HG03521 (cell line): ENCODE measurements around the gene SSBP4.

Experiments used
- ATAC-seq: cut with Tn5 transposase; IDR thresholded peaks from one replicate; pipeline ENCODE4 v1.9.1; 2021; ENCODE audit warnings: mild to moderate bottlenecking, moderate library complexity; ENCODE audit not compliant: unreplicated experiment

SSBP4 gene

GRCh38 chr19:18441804-18442788 is 22.9 kb downstream of the SSBP4 start:
- ATAC-seq = no peak

GRCh38 chr19:18442941-18443340 is 23.7 kb downstream of the SSBP4 start:
- no peak for ATAC-seq

- no peak for ATAC-seq
Observed at GRCh38 chr19:18443406-18443805, 24.2 kb downstream of the SSBP4 start.

GRCh38 chr19:18443831-18444230 is 24.6 kb downstream of the SSBP4 start:
- no peak for ATAC-seq

GRCh38 chr19:18444513-18444912 is 25.3 kb downstream of the SSBP4 start:
- no peak for ATAC-seq

- ATAC-seq = no peak
Observed at GRCh38 chr19:18445262-18445948, 26.2 kb downstream of the SSBP4 start.

GRCh38 chr19:18446145-18446810 is 27.1 kb downstream of the SSBP4 start:
- no peak for ATAC-seq

GRCh38 chr19:18446811-18447359 is 27.7 kb downstream of the SSBP4 start:
- ATAC-seq = no peak

GRCh38 chr19:18449552-18449951 is 30.4 kb downstream of the SSBP4 start:
- no peak for ATAC-seq

- ATAC-seq = no peak
Observed at GRCh38 chr19:18450021-18450930, 31.1 kb downstream of the SSBP4 start.

GRCh38 chr19:18450931-18451836 is 32.0 kb downstream of the SSBP4 start:
- peak; percentile 53 for ATAC-seq

- ATAC-seq = no peak
Observed at GRCh38 chr19:18452386-18452785, 33.2 kb downstream of the SSBP4 start.

GRCh38 chr19:18453269-18454024 is 34.2 kb downstream of the SSBP4 start:
- no peak for ATAC-seq

GRCh38 chr19:18456279-18456678 is 37.1 kb downstream of the SSBP4 start:
- no peak for ATAC-seq

GRCh38 chr19:18456974-18457373 is 37.8 kb downstream of the SSBP4 start:
- no peak for ATAC-seq

GRCh38 chr19:18457483-18458331 is 38.5 kb downstream of the SSBP4 start:
- no peak for ATAC-seq

GRCh38 chr19:18460900-18461299 is 41.7 kb downstream of the SSBP4 start:
- ATAC-seq = no peak
